Measurements from ENCODE around the gene RNF166. TPM values are rescaled to one million over a fixed set of nuclear protein-coding genes. Genes with fewer than 3 reads are reported as not detected.

Gene RNF166
- total and polyA plus RNA-seq, 2 of the 13 experiments (the other 11 are each of a cell fraction or from before 2014, with no cell fraction given): 21.4 to 23.0 TPM

GRCh38 chr16:88713054-88713453 lies 6.8 kb upstream of the RNF166 start:
- TF ChIP-seq ZFP91 (CRISPR knock-in tag; IDR thresholded peaks at IDR 0.05; ENCODE audit: borderline replicate concordance): no peak
- no peak for TF ChIP-seq KLF12 (CRISPR knock-in tag; IDR thresholded peaks at IDR 0.05; ENCODE audit: borderline replicate concordance)
- TF ChIP-seq PAF1 (CRISPR knock-in tag; IDR thresholded peaks at IDR 0.05): peak; percentile 52; the same call in 1 of the 2 replicates
- Histone ChIP-seq H3K4me3 (replicated peaks in 1 of 3; ENCODE audit: insufficient read depth in 1 of 3, low read depth in 2 of 3, low read length in 3 of 3) (no peak overlapping the region), H3K9me3 (ENCODE audit: low read length) (no peaks in the 10 kb centered on the region), H4K20me1 (ENCODE audit: insufficient read depth, low read length) (no peaks in the 10 kb centered on the region), H3K9ac (ENCODE audit: insufficient read depth, low read depth, low read length) (no peak overlapping the region), H3K27ac (ENCODE audit: extremely low read length, insufficient read depth, low read length) (no peak overlapping the region), H2AFZ (ENCODE audit: low read length) (no peak overlapping the region), H3K4me2 (ENCODE audit: low read depth, low read length) (no peak overlapping the region), H3K4me1 (ENCODE audit: insufficient read depth, low read length) (peaks cover 31% of the 10 kb centered on the region), H3K79me2 (ENCODE audit: insufficient read depth, low read length) (peaks cover 8% of the 10 kb centered on the region), H3K36me3 (replicated peaks in 1 of 2; ENCODE audit: control insufficient read depth in 1 of 2, insufficient read depth in 2 of 2, low read length in 2 of 2) (peaks cover 26 to 42% of the 10 kb centered on the region in 2 experiments; a peak in 4 of 5 replicates), H3K27me3 (ENCODE audit: control insufficient read depth in 1 of 2, insufficient read depth in 2 of 2, low read length in 2 of 2) (no peaks in the 10 kb centered on the region)
- ChIA-PET POLR2A (no interaction called here), CTCF (ENCODE audit: low intra/inter-chr PET ratio, low total read pairs) (no interaction called here)
- in situ Hi-C loops (cut with HindIII; ENCODE audit: extremely low pct_ligation_motif_present, low pct_unique_long_range_greater_than_20kb): no loop called here
- ATAC-seq (no peak), FAIRE-seq (no peak), DNase-seq (ENCODE audit: low spot score) (no peak)
- intact Hi-C loops (cut with micrococcal nuclease; ENCODE audit: unreplicated experiment): no loop called here
- BruUV-seq (replicated peaks): no TSS peak
- 92% methylated on average over 15 of the region's 15 CpGs for WGBS (ENCODE audit: low lambda C conversion rate)

GRCh38 chr16:88712362-88712979 lies 6.3 kb upstream of the RNF166 start:
- Histone ChIP-seq H3K9me3 (ENCODE audit: low read length) (no peaks in the 10 kb centered on the region), H3K27ac (ENCODE audit: extremely low read length, insufficient read depth, low read length) (no peak overlapping the region), H3K9ac (ENCODE audit: insufficient read depth, low read depth, low read length) (no peak overlapping the region), H3K79me2 (ENCODE audit: insufficient read depth, low read length) (peaks cover 10% of the 10 kb centered on the region), H3K4me3 (replicated peaks in 1 of 3; ENCODE audit: insufficient read depth in 1 of 3, low read depth in 2 of 3, low read length in 3 of 3) (no peak overlapping the region), H3K4me1 (ENCODE audit: insufficient read depth, low read length) (peaks cover 37% of the 10 kb centered on the region), H3K36me3 (replicated peaks in 1 of 2; ENCODE audit: control insufficient read depth in 1 of 2, insufficient read depth in 2 of 2, low read length in 2 of 2) (peaks cover 26 to 36% of the 10 kb centered on the region in 2 experiments; a peak in 4 of 5 replicates), H3K27me3 (ENCODE audit: control insufficient read depth in 1 of 2, insufficient read depth in 2 of 2, low read length in 2 of 2) (no peaks in the 10 kb centered on the region), H3K4me2 (ENCODE audit: low read depth, low read length) (no peak overlapping the region), H2AFZ (ENCODE audit: low read length) (no peak overlapping the region), H4K20me1 (ENCODE audit: insufficient read depth, low read length) (no peaks in the 10 kb centered on the region)
- ATAC-seq: no peak
- WGBS (ENCODE audit: low lambda C conversion rate): 84% methylated on average over 19 of the region's 25 CpGs
- intact Hi-C loops (cut with micrococcal nuclease; ENCODE audit: unreplicated experiment): no loop called here
- in situ Hi-C loops (cut with HindIII; ENCODE audit: extremely low pct_ligation_motif_present, low pct_unique_long_range_greater_than_20kb): no loop called here
- no peak for FAIRE-seq
- ChIA-PET CTCF (ENCODE audit: low intra/inter-chr PET ratio, low total read pairs) (no interaction called here), POLR2A (no interaction called here)
- no TSS peak for BruUV-seq (replicated peaks)
- no peak for DNase-seq (ENCODE audit: low spot score)
- TF ChIP-seq AGO2 (optimal IDR thresholded peaks at IDR 0.05; ENCODE audit: low read depth, low read length) (peak; percentile 84), ZFP36L2 (CRISPR knock-in tag; IDR thresholded peaks at IDR 0.05) (no peak), ZNF790 (CRISPR knock-in tag; IDR thresholded peaks at IDR 0.05; ENCODE audit: borderline replicate concordance) (no peak), GABPB1 (CRISPR knock-in tag; IDR thresholded peaks at IDR 0.05) (peak; percentile 10; the same call in 1 of the 2 replicates), NFE2L2 (IDR thresholded peaks at IDR 0.05; ENCODE audit: low read length) (no peak), HNRNPK (IDR thresholded peaks at IDR 0.05; ENCODE audit: low read depth, low read length, poor library complexity, severe bottlenecking) (no peak), CHD4 (IDR thresholded peaks at IDR 0.05; ENCODE audit: borderline replicate concordance, low read length) (no peak), ARID5B (CRISPR knock-in tag; IDR thresholded peaks at IDR 0.05) (no peak), PAF1 (CRISPR knock-in tag; IDR thresholded peaks at IDR 0.05) (no peak), KLF9 (CRISPR knock-in tag; IDR thresholded peaks at IDR 0.05; ENCODE audit: low read depth) (no peak), ZNF572 (CRISPR knock-in tag; IDR thresholded peaks at IDR 0.05) (no peak), ZFP62 (CRISPR knock-in tag; IDR thresholded peaks at IDR 0.05) (no peak)
